Omental fat pad (tissue), 4 donors: Measurements from ENCODE around the gene TBC1D14. TPM values are rescaled to one million over a fixed set of nuclear protein-coding genes. Genes with fewer than 3 reads are reported as not detected.

Experiments used
- ATAC-seq: fragments of 150-250 bp; one replicate; pipeline ENCODE4 v1.9.1; 2016; ENCODE audit warnings: mild to moderate bottlenecking, moderate library complexity; ENCODE audit not compliant: low FRiP score
- DNase-seq: peaks from one replicate; pipeline ENCODE4 v3.0.0-alpha.2; 2019; ENCODE audit warnings: low spot score
- total RNA-seq, 4 donors: library from RNA; depleted of rRNA; stranded (reverse); fragments of >200 nt; gene quantifications; one replicate each; pipeline ENCODE4 v1.1.0, GENCODE V29; 2016
- TF ChIP-seq, protein P1 (sequence below), 3 donors: fragments of 450-650 bp; IDR thresholded peaks; one replicate each; pipeline ENCODE4 v1.5.1; 2016 to 2017; ENCODE audit warnings: antibody characterized with exemption in 3 of 3, mild to moderate bottlenecking in 3 of 3, moderate library complexity in 2 of 3

Gene TBC1D14
- total RNA-seq, 4 donors from 2014 or later = 38.0 to 58.2 (median 56.8) TPM

DNA sequence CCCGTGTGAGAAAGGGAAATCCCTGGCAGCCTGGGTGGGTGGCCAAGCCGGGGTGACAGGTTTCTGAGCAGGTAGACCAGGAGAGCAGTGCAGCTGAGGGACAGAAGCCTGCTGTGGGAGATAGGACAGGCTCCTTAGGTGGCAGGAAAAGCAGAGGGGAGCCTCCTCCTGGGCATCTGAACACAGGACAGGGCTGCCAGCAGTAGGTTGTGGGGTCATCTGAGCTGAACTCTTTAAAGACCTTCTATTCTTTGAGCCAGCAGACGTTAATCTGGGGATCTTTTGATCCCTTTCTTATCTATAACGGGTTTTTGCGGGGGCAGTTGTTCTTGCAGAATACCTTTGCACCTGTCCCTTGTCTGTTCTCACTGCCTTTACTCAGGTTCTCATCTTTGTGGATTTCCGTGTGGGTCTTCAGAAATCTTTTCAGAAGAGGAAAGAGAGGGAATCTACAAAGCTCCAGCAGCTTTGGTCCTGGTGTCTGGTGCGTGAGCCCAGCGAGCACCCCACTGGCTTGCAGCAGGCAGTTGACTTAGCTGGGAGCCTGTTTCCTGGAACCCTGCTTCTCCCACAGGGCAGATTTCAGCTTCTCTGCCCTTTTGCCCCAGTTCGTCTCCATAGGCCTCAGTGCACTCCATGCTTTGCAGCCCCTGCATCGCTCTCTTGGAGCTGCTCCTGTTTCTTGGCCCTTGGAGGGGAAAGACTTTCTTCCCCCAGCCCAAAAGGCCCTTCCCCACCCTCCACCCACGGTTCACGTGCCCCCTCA is 97.7 kb downstream of the TBC1D14 start:
- ATAC-seq (no peak), DNase-seq (no peak)
- TF ChIP-seq, protein P1, sequence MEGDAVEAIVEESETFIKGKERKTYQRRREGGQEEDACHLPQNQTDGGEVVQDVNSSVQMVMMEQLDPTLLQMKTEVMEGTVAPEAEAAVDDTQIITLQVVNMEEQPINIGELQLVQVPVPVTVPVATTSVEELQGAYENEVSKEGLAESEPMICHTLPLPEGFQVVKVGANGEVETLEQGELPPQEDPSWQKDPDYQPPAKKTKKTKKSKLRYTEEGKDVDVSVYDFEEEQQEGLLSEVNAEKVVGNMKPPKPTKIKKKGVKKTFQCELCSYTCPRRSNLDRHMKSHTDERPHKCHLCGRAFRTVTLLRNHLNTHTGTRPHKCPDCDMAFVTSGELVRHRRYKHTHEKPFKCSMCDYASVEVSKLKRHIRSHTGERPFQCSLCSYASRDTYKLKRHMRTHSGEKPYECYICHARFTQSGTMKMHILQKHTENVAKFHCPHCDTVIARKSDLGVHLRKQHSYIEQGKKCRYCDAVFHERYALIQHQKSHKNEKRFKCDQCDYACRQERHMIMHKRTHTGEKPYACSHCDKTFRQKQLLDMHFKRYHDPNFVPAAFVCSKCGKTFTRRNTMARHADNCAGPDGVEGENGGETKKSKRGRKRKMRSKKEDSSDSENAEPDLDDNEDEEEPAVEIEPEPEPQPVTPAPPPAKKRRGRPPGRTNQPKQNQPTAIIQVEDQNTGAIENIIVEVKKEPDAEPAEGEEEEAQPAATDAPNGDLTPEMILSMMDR (IDR thresholded peaks at IDR 0.05) = no peak

DNA sequence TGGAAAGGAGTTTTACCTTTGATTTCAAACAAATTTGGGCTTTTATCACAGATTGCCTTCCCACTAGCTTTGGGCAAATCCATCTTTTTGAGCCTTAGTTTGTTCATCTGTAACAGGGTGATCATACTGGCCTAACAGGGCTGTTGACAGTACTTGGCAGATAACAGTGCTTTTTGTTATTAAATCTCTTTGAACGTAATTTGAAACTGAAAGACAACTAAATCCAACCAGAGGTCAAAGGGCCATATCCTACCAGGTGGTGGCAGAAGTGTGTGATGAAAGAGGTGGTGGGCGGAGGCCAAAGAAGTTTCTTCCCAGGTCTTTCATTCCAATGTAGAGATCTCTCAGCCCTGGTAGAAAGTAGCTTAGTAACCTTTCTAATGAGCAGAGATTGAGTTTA is 98.3 kb downstream of the TBC1D14 start:
- DNase-seq = no peak
- TF ChIP-seq, protein P1 (IDR thresholded peaks at IDR 0.05) = no peak
- no peak for ATAC-seq

DNA sequence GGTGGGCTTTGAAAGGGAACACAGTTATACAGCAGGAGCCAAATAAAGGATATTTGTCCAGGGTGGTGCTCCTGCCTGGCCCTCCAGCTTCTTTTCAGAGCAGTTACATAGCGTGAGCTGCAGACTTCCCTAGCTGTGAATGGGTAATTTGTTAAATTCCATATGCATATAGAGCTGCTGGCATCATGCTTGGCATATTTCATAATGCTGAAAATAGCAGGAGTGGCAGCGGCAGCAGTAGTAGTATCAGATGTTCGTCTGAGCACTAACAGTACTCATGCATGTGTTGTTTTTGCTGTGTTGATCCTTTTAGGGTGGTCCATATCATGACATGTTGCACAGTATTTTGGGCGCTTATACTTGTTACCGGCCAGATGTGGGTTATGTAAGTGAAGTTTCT is 99.9 kb downstream of the TBC1D14 start:
- DNase-seq = no peak
- TF ChIP-seq, protein P1 (IDR thresholded peaks at IDR 0.05) = no peak
- no peak for ATAC-seq

GRCh38 chr4:7013175-7013574 is 103.5 kb downstream of the TBC1D14 start:
- ATAC-seq = no peak
- DNase-seq = no peak
- TF ChIP-seq, protein P1 (IDR thresholded peaks at IDR 0.05) = no peak

DNA sequence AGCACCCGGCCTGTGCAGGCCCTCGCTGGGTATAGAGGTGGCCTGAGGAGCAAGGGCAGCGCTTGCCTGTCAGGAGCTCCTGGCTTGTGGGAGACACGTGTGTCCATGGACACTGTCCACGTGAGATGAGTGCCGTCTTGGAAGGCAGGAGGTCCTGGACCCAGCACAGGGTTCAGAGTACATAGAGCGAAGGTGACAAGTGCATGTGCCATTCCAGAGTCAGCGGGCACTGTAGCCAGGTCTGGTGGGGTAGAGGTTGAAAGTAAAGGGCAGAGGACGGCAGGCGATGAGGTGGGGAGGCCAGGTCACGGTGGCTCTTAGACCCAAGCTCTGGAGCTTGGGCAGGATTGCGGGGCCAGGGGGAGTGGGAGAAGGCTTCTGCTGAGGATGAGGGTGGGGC is 105.2 kb downstream of the TBC1D14 start:
- TF ChIP-seq, protein P1 (IDR thresholded peaks at IDR 0.05) = no peak
- DNase-seq (no peak), ATAC-seq (no peak)

- no peak for DNase-seq
- TF ChIP-seq, protein P1 (IDR thresholded peaks at IDR 0.05) = no peak
- ATAC-seq = no peak
Measured at GRCh38 chr4:7015383-7016035, 105.9 kb downstream of the TBC1D14 start.

GRCh38 chr4:7016086-7016485 is 106.5 kb downstream of the TBC1D14 start:
- ATAC-seq (no peak), DNase-seq (no peak)
- TF ChIP-seq, protein P1 (IDR thresholded peaks at IDR 0.05) = no peak
